ENCODE data around the gene HMGXB3.

The HMGXB3 gene

DNA sequence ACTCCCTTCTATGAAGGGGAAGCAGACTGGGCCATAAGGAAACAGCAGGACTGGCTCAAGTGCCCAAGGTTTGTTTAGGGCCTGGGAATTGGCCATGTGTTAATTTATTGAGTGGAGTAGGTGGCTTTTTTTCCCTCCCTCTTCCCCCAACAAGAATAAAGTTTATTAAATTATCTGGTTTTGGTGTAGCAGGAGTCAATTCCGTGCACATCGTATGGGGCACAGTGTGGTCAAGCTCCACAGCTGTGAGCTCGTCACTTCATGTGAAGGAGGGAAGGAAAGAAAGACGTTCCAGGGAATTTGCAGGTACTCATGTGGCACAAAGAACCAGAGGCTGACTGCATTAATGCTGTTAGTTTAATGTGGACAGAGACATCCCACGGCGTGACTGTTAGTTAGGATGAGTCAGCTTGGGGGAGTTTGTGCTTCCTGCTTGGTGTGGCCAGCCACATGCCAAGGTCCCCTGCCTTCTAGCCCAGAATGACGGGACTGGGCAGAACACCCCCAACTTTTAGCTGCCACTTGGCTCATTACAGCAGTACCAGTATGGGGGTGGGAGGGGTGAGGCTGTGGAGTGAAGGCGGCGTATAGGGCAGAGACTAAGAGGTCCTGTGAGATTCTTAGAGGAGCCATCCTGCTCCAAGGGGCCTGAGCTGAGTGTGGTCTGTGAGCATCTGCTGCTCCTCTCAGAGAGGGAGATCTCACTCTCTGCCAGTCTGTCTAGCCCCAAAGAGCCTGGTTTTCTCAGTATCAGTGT is 52.6 kb downstream of the HMGXB3 start:
- no peak for DNase-seq (ENCODE audit: low spot score)

DNA sequence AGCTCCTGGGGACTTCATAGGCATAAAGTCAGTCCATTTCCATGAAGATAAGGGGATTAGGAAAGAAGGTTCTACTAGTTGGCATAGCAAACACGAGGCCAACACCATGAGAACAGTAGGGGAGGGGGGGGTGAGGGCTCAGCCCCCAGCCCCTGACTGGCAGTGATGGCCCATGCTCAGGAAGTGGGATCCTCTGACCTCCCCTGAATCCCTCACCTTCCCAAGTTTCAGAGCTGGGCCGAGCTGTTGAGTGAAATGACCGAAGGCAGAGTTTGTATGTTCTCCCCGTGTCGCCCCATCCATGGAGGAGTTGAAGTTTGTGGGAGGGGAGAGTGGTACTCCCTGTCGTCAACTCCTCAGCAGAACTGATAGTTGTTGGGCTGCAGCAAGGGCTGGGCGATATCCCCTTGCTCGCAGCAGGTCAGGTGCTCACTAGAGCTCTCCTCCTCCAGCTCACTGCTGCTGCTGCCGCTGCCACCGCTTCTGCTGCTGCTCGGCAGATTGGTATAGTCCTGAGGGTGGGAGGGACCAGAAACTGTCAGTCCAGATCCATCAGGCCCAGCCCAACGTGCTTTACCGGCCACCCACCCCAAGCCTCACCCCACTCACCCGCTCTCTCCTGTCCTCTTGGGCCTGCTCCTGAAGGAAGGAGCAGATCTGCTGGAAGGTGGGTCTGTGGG is 53.3 kb downstream of the HMGXB3 start:
- no peak for DNase-seq (ENCODE audit: low spot score)

DNA sequence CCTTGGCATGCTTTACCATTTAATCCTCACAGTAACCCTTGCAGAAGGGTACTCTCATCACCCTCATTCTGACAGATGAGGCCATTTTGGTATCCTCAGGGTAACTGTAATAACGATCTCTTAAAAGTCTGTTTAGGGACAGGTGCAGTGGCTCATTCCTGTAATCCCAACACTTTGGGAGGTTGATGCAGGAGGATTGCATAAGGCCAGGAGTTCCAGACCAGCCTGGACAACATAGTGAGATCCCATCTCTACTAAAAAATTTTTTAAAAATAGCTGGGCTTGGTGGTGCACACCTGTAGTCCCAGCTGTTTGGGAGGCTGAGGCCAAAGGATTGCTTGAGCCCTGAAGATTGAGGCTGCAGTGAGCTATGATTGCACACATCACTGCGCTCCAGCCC is 54.0 kb downstream of the HMGXB3 start:
- DNase-seq (ENCODE audit: low spot score) = no peak

DNA sequence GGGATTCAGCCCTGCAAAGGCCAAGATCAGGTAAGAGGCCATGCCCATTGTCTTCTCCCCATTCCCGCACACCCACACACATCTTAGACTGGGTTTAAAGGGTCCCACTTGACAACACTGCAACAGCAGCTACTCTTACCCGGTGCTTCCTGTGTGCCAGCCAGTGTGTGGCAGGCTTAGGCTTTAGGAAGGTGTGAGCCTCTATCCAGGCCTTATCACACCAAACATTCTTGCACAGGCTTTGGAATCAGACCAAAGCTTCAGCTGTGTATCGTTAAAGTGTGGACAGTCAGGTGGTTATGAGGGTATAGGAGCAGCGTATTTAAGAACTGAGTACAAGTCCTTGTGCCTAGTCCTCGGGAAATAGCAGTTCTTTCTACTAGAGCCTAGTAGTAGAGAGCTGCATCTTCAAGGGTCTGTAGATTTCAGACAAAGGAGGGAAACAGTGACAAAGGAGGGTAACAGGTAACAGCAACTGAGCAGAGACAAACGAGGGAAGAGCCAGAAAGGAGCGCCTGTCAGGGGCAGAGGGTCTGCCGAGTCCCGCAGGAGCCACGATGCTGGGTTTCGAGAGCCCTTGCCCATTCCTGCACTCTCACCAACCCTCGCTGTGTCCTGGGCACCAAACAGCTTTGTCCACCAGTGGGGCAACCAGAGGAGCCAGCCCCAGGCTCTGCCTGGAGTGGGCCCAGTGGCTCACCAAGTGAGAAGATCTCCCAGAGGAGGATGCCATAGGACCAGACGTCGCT is 55.0 kb downstream of the HMGXB3 start:
- no peak for DNase-seq (ENCODE audit: low spot score)

DNA sequence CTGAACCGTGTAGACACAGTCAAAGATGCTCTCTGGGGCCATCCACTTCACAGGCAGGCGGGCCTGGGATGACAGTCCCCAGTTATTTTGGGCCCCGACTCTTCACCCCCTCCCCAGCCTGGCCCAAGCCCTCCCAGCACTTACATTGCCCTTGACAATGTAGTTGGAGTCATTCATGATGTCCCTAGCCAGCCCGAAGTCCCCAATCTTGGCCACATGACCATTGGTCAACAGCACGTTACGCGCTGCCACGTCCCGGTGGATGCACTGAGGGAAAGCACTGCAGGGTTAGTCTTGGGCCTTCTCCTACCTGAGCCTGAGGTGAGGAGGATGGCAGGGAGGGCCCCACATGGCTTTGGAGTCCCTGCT is 55.5 kb downstream of the HMGXB3 start:
- no peak for DNase-seq (ENCODE audit: low spot score)

DNA sequence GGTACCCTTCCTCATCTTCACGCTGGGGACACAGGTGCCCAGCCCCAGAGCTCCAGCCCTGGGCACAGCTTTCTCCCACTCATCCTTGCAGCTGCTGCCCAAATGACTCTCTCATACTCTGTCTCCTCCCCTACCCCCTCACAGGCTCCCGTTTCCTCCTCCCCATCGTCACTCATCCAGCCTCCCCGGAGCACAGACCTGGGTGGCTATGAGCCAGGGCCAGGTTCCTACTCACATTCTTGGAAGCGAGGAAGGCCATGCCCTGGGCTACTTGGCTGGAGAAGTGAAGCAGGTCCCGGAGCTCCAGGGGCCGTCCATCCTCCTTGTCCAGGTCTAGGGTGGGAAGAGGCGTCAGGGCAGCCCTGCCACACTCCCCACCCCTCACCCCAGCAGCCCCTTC is 56.5 kb downstream of the HMGXB3 start:
- no peak for DNase-seq (ENCODE audit: low spot score)

DNA sequence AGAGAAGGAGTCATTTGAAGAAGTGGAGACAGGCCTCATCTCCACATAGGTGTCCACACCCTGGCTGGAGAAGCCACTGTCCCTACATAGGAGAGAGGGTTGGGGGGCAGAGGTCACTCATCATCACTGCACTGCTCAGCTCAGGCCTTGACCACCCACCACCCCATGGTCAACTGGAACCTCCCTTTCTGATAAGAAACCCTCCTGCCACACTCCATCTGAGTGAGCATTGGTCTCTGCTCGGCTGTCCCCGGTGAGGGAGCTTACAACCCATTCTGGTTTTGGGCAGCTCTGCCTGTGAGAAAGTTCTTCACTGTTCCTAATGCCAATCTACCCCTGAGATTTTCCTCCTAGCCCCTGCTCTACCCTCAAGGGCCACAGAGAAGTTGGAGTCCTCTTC is 57.0 kb downstream of the HMGXB3 start:
- no peak for DNase-seq (ENCODE audit: low spot score)

DNA sequence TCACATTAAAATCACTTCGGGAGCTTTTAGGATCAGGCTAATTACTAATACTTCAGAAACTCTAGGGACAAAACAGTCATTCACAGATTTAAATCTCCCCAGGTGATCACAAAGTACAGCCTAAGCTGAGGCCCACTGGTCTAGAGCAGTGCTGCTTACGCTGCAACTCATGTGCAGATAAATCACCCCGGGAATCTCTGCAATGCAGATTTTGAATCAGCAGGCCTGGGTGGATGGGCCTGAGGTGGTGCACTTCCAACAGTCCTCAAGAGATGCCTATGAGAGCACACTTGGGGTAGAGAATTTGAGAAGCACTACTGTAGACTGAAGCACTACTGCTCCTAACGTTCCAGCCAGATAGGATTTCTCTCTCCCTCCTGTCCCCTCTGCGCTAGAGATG is 57.5 kb downstream of the HMGXB3 start:
- DNase-seq (ENCODE audit: low spot score) = no peak

DNA sequence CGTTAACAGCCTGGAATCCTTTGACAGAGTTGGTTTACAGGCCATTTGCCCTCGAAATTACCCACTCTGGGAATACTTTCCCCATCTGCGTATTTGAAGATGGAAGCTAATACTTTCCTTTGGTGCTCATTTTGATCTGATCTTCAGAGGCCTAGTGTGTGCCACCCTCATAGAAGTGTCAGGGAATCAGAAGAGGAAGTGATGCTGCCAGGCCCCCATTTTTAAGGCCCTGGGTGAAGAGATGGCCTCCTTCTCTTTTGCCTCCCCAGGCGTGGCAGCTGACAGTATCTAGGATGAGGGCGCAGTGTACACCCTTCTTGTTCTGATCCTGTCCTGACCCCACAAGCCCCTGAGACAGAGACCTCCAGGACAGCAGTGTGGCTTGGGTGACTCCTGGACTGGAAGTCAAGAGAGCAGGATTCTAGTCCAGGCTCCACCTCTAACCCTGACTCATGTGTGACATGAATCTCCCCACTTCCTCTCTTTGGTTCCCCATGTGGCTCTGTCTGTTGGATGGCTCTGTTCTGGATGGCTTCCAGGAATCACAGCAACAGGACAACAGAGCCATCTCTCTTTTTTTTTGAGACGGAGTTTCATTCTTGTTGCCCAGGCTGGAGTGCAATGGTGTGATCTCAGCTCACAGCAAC is 58.1 kb downstream of the HMGXB3 start:
- no peak for DNase-seq (ENCODE audit: low spot score)

DNA sequence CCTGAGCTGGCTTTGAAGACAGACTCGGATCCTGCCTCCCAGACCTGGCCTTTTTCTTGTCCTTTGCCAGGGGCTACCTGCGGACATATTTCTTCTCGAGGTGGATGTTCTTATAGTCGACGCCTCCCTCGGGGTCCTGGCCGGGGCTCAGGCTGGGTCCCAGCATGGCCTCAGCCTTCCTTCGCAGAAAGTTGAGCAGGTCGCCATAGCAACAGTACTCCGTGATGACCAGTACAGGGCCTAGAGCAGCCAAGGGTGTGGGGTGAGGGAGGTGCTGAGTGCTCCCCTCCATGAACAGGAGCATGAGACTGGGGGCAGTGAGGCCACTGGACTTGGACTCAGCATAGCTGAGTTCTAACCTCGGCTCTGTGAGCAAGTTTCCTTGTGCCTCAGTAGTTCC is 59.1 kb downstream of the HMGXB3 start:
- no peak for DNase-seq (ENCODE audit: low spot score)

DNA sequence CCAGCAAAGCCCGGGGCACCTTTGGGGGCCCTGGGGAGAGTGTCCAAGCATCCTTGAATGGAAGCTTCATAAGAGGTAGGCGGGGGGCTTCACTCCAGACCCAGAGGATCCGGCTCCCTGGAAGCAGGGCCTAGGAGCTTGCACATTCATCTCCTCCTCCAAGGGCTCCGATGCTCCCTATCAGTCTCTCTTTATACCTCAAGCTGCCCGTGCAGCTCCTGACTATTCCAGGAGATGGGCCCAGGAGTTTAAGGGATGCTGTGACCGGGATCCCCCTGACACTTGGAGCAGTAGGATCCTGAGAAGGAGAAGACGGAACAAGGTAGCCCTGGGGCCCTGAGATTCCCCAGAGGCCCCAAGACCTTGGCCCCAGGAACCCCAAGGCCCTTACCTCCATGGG is 59.9 kb downstream of the HMGXB3 start:
- DNase-seq (ENCODE audit: low spot score) = no peak

DNA sequence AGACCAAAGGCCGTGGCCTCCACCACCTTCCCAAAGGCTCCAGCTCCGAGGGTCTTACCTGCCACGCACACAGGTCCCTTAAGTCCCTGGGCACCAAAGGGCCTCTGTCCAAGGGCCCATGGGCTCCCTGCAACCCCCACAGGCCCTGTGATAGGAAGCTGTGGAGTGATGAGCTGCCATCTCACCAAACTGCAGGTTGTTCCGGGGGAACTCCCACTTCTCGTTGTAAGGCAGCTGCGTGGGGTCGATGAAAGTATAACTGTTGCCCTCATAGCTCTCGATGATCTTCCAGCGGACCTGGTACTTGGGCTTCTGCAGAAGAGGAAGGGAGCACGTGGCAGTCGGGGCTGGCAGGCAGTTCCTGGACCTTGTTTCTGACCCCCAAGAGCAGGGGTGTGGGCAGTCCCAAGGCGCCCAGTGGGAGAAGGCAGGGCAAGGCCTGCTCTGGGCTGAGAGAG is 61.0 kb downstream of the HMGXB3 start:
- DNase-seq (ENCODE audit: low spot score) = no peak

DNA sequence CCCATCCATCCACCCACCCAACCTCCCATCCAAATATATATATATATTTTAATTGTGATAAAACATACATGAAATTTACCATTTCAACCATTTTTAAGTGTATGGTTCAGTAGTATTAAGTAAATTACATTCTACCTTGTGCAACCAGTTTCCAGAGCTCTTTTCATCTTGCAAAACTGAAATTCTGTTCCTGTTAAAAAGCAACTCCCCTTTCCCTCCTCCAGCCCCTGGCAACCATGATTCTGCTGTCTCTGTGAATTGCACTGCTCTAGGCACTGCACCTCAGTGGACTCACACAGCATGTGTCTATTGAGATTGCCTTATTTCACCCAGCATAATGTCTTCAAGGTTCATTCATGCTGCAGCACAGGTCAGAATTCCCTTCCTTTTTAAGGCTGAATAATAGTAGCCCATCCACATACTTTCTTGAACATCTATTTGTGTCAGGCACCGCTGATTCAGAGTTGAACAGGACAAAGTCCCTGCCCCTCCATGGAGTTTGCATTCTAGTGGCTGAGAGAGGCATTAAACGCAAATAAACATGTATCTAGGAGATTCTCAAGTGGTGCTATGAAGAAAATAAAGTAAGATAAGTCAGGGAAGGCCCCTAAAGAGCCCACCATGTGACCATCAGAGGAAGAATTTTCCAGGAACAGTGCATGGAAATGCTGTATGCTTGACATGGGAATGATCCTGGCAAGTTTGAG is 61.8 kb downstream of the HMGXB3 start:
- DNase-seq (ENCODE audit: low spot score) = no peak

DNA sequence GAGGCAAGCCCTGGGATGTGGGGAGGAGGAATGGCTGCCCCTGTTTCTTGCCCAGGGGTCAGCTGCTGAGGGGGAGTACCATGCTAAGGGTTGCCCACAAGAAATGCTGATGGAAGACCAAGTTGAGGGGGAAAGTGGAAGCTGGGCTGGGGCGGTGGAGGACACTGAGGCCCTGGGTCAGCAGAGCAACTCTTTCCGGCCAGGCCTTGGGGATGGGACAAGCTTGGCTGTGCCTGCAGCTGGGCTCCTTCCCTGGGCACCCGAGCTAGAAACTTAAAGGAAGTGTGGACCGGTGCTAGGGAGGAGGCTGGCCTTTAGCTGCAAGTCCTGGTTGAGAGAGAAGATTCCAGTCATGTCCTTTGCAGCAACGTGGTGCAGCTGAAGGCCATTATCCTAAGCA is 63.1 kb downstream of the HMGXB3 start:
- DNase-seq (ENCODE audit: low spot score) = no peak

DNA sequence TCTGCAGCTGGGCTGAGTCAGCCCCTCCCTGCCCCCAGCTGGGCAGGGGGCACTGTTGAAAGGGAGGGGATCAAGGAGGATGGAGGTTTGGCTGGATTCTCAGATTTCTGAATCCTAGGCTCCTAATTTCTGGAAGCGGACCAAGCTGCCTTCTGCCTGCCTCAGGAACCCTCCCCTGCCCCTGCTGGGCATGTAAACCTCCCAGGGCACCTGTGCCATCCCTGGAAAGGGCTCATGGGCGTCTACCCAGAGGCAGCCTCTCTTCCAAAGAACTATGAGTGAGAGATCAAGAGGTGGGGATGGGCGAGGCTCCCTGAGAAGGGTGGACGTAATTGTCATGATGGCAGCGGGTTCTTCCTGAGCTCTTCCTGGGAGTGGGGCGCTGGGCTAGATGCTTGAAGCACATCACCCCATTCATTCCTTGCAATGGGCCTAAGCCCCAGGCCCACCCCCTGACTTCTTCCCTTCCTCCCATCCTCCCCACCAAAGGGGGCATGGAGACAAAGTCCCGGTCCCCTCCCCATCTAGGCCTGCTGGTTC is 64.2 kb downstream of the HMGXB3 start:
- DNase-seq (ENCODE audit: low spot score) = no peak

DNA sequence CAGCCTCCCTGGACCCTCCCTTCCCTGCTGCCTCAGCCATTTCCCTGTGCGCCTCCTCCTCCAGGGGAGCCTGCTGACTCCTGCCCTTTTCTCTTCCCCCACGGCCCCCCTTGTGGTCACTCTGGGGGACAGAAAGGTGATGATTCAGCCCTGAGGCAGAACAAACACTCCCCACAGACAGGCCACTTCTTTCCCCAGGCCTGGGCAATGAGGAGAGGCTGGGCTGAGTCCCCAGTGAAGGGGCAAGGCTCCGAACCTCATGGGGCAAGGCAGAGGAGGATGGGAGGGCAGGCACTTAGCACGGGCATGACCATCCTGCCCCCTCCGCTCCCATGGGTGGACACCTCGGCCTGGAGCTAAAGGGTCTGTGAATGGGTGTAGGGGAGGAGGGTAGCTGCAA is 64.8 kb downstream of the HMGXB3 start:
- DNase-seq (ENCODE audit: low spot score) = no peak

DNA sequence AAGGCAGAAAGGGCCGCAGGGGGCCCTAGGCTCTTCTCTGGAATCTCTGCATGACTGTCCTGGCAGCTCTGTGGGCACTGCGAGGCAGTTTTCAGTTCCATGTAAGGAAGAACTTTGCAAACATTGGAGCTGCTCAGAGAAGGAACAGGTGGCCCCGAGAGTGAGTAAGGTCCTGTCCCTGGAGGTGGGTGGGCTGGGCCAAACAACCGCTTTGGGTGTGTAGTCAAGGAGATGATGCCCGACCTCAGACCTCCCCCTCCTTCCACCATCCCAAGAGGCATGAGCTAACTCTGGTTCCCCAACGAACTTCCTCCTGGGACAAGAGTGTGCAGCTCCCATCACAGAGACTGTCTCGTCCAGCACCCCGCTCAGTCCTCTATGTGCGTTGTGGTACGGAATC is 65.3 kb downstream of the HMGXB3 start:
- DNase-seq (ENCODE audit: low spot score) = no peak

DNA sequence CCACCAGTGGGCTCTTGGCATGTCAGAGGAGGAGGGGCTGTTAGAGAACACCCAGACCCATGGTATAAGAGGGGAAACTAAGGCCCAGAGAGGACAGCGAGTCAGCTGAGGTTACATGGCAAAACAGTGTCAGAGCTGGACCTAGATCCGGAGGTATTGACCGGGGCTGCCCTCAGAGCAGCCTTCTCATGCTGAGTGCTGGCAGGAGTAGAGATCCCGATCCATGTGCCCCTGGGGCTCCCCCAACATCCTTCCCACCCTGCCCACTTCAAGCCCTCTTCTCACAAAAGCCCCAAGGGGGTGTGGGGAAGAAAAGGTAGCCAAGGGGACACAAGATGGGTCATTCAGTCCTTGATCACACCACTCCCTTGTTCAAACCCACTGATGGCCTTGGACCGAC is 65.9 kb downstream of the HMGXB3 start:
- no peak for DNase-seq (ENCODE audit: low spot score)

DNA sequence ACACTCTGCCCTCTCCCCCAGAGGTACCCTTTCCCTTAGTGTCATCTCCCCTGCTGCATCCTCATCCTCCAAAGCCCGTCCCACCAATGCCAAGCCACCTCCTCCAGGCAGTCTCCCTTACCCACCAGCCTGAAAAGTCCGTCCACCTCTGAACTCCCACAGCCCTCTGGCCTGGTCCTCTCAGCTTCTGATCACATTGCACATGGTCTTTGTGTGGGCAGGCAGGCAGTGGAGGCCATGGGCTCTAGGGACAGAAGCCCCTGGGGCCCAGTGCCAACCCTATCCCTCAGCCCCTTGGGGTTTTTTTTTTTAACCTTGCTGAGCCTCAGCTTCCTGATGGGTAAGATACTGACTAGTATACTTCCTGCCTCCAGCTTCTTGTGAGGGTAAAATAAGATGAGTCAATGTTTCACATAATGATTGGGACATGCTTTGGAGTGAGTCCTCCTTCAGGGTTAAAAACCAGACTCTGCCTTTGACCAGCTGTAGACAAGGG is 66.4 kb downstream of the HMGXB3 start:
- DNase-seq (ENCODE audit: low spot score) = no peak

DNA sequence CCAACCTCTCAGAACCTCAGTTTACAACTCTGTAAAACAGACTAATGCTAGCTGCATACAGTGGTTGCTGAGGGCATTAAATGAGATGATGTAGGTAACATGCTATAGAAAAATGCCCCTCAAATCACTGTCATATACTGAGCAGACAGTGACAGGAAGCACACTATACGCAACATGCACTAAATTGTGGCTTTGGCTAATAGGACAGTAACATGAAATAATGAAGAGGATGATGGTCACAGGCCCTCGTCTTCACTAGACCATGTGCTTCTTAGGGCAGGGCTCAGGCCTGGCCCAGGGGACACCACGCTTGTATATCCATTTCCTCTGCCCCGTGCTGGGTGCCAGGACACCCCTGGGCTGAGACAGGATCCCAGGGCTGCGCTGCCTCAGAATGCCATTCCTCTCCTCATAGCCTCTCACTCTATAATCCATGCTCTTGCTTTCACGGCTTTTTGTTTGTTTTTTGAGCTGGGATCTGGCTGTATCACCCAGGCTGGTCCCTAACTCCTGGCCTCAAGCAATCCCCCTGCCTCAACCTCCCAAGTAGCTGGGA is 66.9 kb downstream of the HMGXB3 start:
- DNase-seq (ENCODE audit: low spot score) = no peak

DNA sequence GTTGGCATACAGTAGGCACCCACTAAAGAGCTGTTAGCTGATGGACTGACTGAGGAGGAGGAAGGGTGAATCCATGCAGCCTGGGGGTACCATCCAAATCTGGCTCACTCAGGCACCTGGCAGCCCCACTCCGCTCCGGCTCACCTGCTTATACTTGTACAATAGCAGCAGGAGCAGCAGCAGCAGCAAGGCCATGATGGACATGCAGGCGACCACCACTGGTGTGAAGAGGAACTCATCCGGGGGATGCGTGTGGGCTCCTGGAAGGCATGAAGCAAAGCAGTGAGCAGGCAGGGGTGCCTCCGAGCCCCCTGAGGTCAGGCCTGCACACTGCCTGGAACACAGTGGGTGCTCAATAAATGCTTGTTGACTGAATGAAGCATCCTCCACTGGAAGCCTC is 67.5 kb downstream of the HMGXB3 start:
- no peak for DNase-seq (ENCODE audit: low spot score)
